ENCODE data around the gene RFX8.

The RFX8 gene

GRCh38 chr2:101382442-101382841, 92.5 kb downstream of the RFX8 start:
- TF ChIP-seq CTCF (IDR thresholded peaks at IDR 0.05; ENCODE audit: low read depth, low read length), result no peak
- no peak overlapping the region for H3K4me3 ChIP-seq (ENCODE audit: low read depth, low read length)

DNA sequence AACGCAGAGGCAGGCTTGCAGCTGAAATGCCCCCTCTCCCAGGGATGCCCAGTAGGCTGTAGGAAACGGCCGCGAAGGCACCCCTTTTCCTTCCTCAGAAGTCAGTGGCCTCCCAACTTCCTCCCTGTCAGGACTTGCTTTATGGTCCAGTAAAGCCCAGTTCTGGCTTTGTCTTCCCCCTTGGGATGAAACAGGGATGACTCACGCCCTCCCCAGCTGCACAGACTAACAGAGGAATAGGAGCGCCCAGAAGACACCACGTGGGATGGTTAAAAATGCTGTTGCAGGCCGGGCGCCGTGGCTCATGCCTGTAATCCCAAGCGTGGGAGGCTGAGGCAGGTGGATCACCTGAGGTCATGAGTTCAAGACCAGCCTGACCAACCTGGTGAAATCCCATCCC, 94.5 kb downstream of the RFX8 start:
- no peak overlapping the region for H3K4me3 ChIP-seq (ENCODE audit: low read depth, low read length)
- TF ChIP-seq CTCF (IDR thresholded peaks at IDR 0.05; ENCODE audit: low read depth, low read length), result no peak

DNA sequence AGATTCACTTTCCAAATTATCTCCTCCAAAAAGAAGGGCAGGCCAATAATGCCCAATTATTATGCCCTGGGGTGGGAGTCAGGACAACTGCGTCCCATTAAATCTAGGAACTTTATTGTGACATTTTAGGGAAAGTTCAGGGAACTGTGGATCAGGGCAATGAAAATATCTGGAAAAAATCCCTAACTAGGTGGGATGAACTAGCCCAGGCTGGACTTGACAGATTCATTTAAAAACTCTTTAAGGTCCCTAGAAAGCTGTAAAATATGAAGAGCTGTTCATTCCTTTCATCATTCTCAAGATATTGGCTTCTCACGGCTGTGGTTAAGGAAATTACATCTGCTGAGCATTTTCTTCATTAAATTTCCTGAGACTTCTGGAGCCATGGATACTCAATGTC, 95.8 kb downstream of the RFX8 start:
- H3K4me3 ChIP-seq (ENCODE audit: low read depth, low read length), result no peak overlapping the region
- TF ChIP-seq CTCF (IDR thresholded peaks at IDR 0.05; ENCODE audit: low read depth, low read length), result no peak

DNA sequence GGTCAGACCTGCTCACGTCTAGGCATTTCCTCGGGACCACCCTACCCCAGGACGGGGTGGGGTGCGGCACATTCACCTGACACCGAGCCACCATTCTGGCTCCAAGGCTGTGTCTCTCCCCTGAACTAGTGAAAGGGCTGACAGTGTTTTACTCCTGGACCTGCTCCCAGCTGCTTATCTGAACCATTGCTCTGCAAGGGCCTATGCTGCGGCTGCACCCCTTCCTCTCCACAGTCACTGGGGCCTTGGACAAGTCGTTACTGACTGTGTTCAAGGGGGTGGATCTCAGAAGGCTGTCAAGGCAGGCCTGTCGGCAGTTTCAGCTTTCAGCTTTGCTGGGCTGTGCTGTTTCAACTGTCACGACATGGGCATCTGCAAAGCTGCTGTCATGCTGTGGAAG, 99.3 kb downstream of the RFX8 start:
- no peak for TF ChIP-seq CTCF (IDR thresholded peaks at IDR 0.05; ENCODE audit: low read depth, low read length)
- no peak overlapping the region for H3K4me3 ChIP-seq (ENCODE audit: low read depth, low read length)

DNA sequence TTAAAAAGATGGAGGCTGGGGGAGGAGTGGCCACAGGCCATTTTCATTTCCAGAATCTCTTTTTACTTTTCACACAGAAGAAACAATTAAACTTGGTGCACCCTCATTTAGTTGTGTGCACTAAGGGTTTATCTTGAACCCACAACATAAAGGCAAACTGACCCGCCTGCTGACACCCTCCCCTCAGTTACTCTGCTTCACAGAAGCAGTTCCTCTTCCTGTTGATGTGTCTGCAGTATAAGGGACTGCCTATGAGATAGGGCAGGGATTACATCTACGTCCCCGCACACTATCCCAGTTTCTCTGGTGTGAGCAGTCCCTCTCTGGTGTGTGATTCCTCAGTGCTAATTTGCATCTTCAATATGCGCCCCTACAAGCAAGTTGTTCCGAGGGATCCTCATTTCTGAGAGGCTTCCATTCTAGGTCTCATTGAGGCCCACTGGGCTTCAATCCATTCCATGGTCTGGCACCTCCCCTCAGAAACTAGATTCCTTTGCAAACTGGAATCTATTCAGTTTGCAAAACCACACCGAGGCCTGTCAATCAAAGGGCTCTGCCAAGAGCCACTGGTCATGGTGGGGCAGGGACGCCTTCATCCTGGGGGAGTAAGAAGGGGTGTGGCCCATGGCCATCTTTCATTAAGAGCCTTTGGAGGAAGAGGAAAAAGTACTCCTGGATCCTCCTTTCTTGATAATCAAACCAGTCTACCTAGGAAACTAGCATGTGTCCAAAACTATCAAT, 99.9 kb downstream of the RFX8 start:
- TF ChIP-seq CTCF (IDR thresholded peaks at IDR 0.05; ENCODE audit: low read depth, low read length), result no peak

DNA sequence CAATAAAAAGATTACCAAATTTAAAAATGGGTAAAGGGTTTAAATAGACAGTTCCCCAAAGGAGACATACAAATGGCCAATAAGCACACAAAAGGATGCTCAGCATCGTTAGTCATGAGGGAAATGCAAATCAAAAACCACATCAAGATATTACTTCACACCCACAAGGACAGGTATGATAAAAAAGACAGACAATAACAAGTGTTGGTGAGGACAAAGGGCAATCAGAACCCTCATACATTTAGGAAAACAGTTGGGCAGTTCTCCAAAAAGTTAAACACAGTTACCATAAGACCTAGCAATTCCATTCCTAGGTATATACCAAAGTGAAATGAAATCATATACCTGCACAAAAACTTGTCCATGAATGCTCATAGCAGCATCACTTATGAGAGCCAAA, 102.1 kb downstream of the RFX8 start:
- no peak for TF ChIP-seq CTCF (IDR thresholded peaks at IDR 0.05; ENCODE audit: low read depth, low read length)
- H3K4me3 ChIP-seq (ENCODE audit: low read depth, low read length), result no peak overlapping the region

More for the DNA sequence above, 99.9 kb downstream of the RFX8 start:
- no peak overlapping the region for H3K4me3 ChIP-seq (ENCODE audit: low read depth, low read length)

DNA sequence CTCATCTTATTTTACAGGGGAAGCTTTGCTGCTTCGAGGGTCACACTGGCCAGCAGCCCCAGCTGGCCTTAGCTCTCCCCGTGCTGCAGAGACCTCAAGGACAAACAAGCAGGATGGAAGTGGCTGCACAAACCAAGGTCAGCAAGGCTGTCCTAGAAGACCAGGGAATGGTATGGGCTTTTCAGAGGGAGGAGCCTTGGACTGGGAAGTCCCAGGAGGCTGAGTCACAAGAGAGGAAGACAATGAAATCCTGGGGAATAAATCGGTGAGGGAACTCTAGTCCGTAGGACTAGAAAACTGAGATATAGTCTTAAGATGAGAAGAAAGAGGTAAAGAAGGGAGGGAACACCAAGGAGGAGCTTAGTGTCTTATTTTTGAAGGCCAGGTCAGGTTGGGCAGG, 103.3 kb downstream of the RFX8 start:
- H3K4me3 ChIP-seq (ENCODE audit: low read depth, low read length), result no peak overlapping the region
- no peak for TF ChIP-seq CTCF (IDR thresholded peaks at IDR 0.05; ENCODE audit: low read depth, low read length)
